DMS 273 (cell line): ENCODE measurements around the gene HSPB6.

ENCODE experiments used
- DNase-seq: peaks from one replicate; lab custom pipeline; 2025; ENCODE audit not compliant: unreplicated experiment; lab: John Stamatoyannopoulos, UW

Gene HSPB6

DNA sequence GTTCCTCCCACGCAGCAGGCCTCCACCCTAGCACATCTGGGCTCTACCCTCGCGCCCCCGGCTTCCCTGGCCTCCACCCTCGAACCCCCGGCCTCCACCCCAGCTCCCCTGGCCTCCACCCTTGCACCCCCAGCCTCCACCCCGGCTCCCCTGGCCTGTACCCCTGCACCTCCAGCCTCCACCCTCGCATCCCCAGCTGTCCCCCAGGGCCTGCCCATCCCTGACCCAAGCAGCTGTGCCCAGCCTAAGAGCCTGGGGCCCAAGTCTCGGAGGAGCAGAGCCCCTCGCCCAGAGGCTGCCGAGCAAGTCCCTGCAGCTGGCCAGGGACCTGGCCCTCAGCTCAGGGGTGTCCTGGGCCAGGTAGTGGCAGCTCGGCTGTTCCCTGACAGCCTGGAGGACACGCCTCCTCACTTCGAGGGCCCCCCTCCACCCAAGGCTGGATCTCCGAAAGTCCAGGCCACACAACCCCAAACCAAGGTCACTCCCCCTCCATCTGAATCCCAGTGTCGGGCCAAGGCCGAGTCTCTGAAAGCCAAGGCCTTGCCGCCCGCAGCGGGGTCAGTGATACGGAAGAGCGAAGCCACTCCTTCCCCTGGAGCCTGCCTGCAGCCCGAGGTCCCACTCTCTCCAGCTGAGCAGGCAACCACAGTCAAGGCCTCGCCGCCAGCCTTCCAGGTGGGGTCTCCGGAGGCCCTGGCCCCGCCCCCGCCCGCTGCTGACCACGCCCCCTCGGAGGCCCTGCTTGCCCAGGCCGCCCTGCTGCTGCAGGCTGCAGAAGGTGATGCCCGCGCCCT is 10.7 kb upstream of the HSPB6 start:
- no peak for DNase-seq

DNA sequence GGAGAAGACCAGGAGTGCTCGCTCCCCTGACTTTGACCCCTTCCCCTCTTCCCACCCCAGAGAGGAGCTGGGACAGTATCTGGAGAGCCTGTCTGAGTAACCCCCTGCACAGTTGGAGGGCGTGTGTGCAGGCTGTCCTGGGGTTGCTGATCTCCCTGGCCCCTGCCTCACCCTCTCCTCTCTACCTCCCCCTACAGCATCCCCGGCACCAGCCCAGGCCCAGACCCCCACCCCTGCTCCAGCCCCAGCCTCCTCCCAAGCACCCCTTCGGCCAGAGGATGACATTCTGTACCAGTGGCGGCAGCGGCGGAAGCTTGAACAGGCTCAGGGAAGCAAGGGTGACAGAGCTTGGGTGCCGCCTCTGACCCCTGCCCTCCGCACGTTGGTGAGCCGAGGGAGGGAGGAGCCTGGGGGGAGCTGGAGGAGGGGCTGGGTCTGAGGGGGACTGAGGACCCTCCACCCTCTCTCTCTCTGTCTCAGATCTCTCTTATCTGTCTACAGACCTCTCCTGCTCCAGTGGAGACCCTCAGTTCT is 9.8 kb upstream of the HSPB6 start:
- no peak for DNase-seq

GRCh38 chr19:35764432-35765315 is 7.8 kb upstream of the HSPB6 start:
- no peak for DNase-seq

DNA sequence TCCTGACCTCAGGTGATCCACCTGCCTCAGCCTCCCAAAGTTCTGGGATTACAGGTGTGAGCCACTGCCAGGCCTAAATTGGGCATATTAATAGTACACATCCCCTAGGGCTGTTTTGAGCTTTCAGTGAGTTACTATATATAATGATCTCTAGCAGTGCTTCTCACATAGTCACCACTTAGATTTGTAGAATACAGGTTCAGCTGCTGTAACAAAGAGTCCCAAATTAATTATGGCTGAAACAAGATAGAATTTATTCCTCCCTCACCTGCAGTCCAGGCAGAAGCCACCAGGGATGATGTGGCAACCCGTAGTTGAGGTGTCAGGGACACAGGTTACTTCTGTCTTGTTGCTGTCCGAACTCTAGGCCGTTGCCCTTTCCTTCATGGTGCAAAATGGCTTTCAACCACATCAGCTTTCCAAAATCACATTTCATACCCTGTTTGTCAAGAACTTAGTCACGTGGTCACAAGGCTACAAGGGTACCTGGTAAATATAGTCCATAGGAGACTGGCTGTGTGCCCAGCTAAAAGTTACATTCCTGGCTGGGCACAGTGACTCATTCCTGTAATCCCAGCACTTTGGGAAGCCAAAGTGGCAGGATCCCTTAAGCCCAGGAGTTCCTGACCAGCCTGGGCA is 4.0 kb upstream of the HSPB6 start:
- no peak for DNase-seq

DNA sequence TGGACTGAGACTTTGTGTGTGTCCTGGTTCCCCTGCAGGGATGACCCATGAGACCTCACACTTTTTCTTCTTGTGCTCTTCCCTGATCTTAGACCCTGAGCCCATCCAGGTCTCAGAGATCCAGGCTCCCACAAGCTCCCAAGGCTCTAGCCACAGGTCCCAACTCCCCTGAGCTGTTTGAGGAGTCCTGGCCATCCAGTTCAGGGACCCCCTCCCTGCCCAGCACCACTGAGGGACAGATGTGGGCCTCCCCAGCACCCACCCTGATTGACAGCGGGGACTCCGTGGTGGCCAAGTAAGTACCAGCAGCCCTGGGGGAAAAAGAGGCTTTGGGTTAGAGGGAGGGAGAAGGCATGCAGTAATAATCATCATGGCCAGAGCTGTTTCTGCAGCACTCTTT is 2.9 kb upstream of the HSPB6 start:
- no peak for DNase-seq

DNA sequence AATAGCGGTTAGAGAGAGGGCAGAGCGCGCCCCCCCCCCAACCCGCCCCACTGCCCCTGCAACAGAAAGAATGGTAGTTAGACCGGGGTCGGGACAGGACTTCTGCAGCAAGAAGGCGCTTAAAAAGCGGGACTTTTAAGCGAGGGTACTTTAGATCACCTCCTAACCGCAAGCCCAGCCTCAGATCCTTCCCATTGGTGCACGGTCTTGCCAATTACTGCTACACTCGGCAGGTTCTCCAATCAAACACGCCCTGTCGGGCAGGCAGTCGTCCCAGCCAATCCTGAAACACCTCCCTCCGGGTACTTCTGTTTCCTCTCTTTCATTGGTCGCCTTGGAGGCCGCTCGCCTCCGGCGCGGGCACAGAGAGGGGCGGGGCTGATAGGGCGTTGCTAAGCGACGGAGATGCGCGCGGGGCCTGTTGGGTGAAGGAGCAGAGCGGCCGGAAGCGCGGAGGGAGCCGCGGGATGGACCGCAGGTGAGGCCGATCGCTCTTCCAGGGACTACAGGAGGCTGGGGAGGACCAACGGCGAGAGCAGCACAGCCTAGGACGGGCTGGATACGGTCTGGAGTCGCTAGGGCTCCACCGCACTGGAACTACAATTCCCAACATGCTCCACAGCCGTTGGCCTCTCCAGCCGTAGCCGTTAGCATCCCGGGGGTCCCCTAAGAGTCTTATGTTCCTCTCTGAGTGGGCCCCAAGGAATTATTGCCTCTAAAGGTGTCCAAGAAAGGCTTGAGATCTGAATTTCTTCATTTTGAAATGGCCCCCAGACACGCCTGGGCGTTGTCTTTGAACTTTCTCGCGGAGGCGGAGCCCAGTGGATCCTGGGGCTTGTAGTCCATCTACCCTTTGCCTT is 1.1 kb upstream of the HSPB6 start, which contains the start of gene PROSER3:
Gene PROSER3, plus strand, starts transcription at position 428 of the 860 bp plus-strand sequence. Its CDS starts 40 bp downstream, at position 468.
- peak; percentile 100 for DNase-seq

DNA sequence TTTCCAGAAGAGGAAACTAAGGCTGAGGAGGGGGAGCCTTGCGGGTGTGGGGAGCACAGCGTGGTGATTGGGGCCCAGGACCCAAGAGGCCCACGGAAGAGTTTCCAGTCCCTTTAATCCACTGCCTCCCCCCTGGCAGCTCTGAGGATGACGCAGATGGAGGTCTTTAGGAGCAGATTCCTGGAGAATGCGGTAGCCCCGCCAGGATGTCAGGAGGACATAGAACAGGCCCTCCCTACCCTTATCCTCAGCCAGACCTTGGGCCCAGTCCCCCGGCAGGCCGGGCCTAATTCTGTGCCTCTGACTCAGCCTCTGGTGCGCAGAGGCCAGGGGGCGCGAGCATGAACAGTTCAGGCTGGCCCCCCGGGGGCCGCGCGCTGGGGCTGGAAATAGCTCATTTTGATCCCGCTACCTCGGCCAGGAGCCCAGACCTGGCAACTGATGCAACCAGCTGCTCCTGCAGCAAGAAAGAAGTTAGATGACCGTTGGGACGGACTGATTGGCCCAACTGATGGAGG is 461 bp upstream of the HSPB6 start:
- peak; percentile 95 for DNase-seq

DNA sequence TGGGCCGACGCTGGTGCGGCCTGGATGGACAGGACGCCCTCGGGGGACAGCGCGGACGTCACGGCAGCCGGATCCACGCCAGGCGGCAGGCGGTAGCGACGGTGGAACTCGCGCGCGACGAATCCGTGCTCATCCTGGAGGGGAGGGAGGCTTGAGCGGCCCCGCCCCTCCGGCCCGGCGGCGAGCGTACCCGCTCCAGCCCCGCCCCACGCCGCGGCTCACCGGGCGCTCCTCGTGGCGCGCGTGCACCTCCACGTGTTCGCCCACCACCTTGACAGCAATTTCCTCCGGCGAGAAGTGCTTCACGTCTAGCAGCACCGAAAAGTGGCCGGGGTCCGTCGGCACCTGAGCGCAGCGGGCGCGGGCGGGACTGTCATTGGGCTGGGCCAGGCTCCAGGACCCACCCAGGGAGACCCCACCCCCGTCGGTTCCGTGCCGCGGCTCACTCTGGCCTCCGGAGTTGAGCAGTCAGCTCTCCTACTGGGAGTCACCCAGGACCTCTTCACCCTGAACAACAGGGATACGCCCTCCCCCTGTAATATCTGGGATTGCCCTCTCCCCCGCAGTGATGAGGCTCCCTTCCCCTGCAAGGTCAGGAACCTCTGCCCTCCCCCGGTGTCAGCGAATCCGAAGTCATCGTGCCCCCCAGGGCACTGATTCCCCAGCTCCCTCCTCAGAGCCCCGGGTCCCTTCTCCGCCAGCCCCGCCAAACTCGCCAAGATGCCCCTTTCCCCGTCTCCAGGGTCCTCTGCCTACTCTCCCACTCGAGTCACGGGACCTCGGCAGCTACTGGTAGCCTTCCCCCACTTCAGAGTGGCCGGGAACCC is 1.1 kb downstream of the HSPB6 start:
- DNase-seq: no peak

DNA sequence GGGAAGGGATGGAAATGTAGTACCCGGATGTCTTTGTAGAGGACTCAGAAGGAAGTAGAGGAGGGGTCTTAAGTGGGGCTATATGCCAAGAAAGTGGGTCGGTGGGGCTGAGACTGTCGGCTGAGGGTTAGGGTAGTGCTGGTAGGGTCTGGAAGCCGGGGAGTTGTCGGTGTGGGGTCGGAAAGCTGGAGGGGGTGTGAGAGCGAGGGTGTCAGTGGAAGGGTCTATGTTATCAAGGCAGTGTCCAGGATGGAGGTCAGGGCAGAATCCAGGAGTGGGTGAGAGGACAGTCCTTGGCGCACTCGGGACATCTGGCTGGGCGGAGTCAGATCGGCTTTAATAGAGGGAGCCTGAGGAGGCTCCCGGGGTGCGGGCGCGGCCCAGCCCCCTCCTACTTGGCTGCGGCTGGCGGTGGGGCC is 1.7 kb downstream of the HSPB6 start:
- peak; percentile 52 for DNase-seq

- DNase-seq: no peak
These were observed 2.3 kb downstream of the HSPB6 start for GRCh38 chr19:35754370-35755130.

DNA sequence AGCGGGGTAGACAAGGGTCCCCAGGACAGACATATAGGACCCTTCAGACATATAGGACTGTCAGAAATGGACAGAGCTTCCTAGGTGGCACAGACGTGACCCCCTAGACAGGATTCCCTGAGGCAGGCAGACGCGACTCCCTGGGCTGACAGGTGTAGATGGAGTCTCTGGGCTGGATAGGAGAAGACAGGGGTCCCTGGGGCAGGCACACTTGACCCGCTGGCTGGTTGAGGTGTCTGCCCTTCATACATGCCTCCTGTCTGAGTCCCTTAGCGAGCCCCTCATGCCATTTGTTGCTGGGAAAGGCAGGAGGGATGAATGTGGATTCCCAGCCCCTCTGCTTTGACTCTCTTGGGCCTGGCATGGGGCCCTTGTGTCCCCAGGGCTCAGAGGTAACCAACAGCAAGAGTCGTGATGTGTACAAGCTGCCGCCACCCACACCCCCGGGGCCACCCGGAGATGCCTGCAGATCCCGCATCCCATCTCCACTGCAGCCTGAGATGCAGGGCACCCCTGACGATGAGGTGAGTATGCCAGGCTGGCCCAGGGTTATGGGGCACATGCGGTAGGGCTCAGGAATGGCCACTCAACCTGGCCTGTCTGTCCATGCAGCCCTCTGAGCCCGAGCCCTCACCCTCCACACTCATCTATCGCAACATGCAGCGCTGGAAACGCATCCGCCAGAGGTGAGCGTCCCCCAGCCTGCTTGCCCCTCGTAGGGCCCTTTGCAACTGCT is 3.0 kb downstream of the HSPB6 start:
- DNase-seq: no peak

DNA sequence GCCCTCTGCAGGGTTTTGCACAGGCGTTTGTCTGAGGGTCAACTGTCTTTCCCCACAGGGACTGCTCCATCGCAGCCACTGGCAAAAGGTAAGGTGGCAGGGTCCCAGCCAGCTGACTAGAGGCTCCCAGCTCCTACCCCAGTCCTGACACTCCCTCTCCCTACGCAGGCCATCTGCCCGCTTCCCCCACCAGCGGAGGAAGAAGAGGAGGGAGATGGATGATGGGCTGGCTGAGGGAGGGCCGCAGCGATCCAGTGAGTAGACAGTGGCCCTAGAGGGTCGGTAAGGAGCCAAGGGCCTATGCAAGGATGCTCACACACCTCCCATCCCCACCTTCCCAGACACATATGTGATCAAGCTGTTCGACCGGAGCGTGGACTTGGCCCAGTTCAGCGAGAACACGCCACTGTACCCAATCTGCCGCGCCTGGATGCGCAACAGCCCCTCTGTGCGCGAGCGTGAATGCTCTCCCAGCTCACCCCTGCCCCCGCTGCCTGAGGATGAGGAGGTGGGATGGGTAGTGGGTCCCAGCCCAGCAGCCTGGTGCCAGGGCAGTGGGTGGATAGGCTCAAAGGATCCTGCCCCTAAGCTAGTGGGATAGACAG is 4.0 kb downstream of the HSPB6 start:
- DNase-seq: no peak

DNA sequence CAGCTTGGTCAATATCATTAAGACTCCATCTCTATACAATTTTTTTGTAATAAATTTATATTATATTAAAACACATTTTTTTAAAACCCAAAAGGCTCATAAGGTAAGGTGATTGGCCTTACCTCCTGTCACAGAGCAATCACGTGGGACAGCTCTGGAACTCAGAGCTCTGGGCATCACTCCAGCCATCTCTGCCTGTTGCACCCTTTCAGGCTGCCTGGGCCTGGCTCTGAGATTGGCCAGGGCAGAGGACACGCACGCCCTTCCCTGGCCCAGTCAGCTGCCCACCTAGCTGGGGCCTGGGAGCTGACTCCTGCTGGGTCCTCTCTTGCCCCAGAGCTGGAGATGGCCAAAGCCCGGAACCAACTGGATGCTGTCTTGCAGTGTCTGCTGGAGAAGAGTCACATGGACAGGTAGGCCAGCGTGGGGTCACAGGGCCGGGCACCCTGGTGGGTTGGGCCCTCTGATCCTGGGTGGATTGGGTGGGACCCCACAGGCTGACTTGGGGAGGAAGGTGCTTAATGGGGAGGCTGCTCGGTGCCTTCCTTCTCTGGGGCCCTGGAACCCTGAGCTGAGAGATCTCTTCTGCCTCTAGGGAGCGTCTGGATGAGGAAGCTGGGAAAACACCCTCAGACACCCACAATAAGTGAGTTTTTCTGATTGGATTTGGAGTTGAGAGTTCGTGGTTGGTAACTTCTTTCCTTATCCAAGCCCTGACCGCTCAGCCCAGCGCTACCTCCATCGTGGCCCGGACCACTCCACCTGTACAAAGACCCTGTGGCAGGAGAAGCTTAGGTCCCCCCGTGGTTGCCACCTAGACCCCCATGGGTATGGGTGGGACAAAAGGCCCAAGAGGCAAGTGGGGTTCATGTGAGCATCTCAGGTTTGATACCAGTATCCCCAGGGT is 4.7 kb downstream of the HSPB6 start:
- no peak for DNase-seq

DNA sequence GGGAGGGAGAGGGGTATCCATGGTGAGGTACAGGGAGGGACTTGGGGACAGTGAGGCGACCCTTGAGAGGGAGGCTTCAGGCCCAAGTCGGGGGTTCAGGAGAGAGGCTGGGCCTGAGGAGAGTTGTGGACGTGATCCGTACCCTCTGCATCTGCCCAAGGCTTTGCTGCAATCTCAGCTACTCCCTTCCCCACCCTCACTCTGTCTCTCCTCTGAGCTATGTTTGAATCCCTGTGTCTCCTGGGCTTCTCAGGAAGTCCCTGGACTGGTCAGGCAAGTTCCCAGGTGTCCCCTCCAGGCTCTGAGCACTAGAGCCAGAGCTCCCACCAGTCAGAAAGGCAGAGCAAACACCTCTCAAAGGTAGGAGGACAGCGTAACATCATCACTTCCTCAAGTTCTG is 6.7 kb downstream of the HSPB6 start:
- DNase-seq: no peak

DNA sequence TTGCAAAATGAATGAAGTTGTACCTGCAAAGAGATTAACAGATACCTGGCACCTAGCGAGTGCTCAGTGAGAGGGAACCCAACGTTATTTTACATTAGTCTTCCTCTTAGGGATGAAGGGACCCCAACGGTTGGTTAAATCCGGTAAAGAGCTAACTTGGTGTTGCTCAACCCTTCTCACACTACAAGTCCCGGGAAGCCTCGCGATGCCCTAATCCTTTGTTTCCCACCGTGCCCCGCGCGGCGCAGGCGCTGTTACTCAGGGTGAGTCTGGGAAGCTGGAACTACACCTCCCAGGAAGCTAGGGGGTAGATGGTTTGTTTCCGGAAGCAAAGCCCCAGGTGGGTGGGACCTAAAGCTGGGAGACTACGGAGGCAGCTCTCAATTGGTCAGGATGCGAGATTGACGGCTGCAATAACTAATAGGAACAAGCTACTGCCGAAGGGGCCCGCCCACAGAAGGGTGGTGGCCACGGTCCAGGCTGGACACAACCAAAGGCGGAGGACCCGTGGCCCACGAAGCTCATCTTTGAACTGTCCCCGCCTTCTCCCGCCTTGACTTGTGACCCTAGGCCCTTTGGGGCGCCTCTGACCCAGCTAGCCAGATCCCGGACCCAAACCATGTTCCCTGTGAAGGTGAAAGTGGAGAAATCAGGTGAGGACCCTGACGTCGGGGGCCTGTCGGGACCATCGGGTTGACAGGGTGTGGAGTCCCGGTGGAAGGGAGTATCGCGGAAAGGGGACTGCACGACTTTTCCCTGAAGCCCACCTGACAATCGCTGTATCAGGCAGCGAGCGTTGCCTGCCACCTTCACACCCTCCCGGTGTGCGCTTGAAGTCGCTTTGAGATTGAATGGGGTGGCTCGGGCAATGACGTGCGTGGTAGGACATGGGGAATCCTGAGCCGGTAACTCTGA is 8.5 kb downstream of the HSPB6 start, which contains the start of gene LIN37:
Gene LIN37, plus strand, starts transcription at position 471 of the 915 bp plus-strand sequence. Its CDS starts 149 bp downstream, at position 620.
- peak; percentile 100 for DNase-seq
